GM11168 (cell line): Measurements from ENCODE around the gene LRRC4.

Experiments used
- in situ Hi-C: fragments of 300-500 bp; cut with MboI; formaldehyde crosslinking; loops from one replicate; pipeline ENCODE4 v1.12.0; 2022; ENCODE audit warnings: low sequenced_read_pairs; ENCODE audit not compliant: unreplicated experiment

The LRRC4 gene

GRCh38 chr7:127983804-127984332, 47.4 kb downstream of the LRRC4 start:
- in situ Hi-C loops: no loop called here

GRCh38 chr7:127981965-127982364, 49.3 kb downstream of the LRRC4 start:
- in situ Hi-C loops: no loop called here

GRCh38 chr7:127980901-127981300, 50.3 kb downstream of the LRRC4 start:
- in situ Hi-C loops: no loop called here

- in situ Hi-C loops: no loop called here
Observed at GRCh38 chr7:127979728-127980126, 51.5 kb downstream of the LRRC4 start.

GRCh38 chr7:127979113-127979727, 52.0 kb downstream of the LRRC4 start:
- in situ Hi-C loops: no loop called here

- in situ Hi-C loops: no loop called here
Observed at GRCh38 chr7:127978421-127978820, 52.8 kb downstream of the LRRC4 start.
